GM12878 (cell line): ENCODE results near the gene SEMA3C. TPM values are rescaled to one million over a fixed set of nuclear protein-coding genes. Genes with fewer than 3 reads are reported as not detected.

Source experiments
- ATAC-seq: fragments of 200-7000 bp; cut with Tn5 transposase; 3 replicates; pipeline ENCODE4 v1.9.1; 2020; ENCODE audit warnings: mild to moderate bottlenecking, moderate library complexity
- BruUV-seq: library from RNA; stranded (reverse); fragments of 400-500 nt; replicated peaks from 2 replicates; lab custom pipeline; 2021; lab: Mats Ljungman, UMichigan
- CTCF ChIA-PET: fragments of 300-600 bp; sonication (Branson Sonifier 250); formaldehyde crosslinking; extraction: SDS; loops from one replicate; lab custom pipeline; 2021; ENCODE audit warnings: inconsistent platforms; lab: Yijun Ruan, JAX
- POLR2A ChIA-PET: fragments of 350-600 bp; formaldehyde crosslinking; extraction: SDS; loops from one replicate; lab custom pipeline; 2021; ENCODE audit warnings: inconsistent platforms; lab: Charles Lee
- RAD21 ChIA-PET: fragments of 300-600 bp; sonication (Branson Sonifier 250); formaldehyde crosslinking; loops from one replicate; lab custom pipeline; 2023; ENCODE audit warnings: antibody characterized with exemption; ENCODE audit not compliant: unreplicated experiment; lab: Charles Lee
- SMC1A ChIA-PET: fragments of 300-600 bp; sonication (Branson Sonifier 250); formaldehyde crosslinking; loops from one replicate; lab custom pipeline; 2023; ENCODE audit not compliant: unreplicated experiment, uncharacterized antibody; lab: Charles Lee
- DNase-seq: peaks from one replicate; pipeline ENCODE4 v3.0.0-alpha.2; 2011; ENCODE audit warnings: low read depth, low spot score
- FAIRE-seq: peaks from 3 replicates; lab custom pipeline; 2011; peaks lifted over from hg19 to GRCh38; lab: Jason Lieb, UNC
- H2AFZ ChIP-seq: 2 replicates; pipeline ENCODE4 v1.6.0; 2011; ENCODE audit warnings: low read depth, low read length, control low read depth; ENCODE audit not compliant: control insufficient read depth
- H3K27ac ChIP-seq: 2 replicates; pipeline ENCODE4 v1.5.1; 2011; ENCODE audit warnings: control low read depth; ENCODE audit not compliant: control insufficient read depth, insufficient read depth
- H3K27me3 ChIP-seq, 2 experiments: replicated peaks in 1 of 2; 2 replicates each; pipeline versions ENCODE4 v1.6.0 to v1.6.1; 2011; ENCODE audit warnings: low read length in 1 of 2; ENCODE audit not compliant: control insufficient read depth in 2 of 2, insufficient read depth in 2 of 2
- H3K36me3 ChIP-seq, 2 experiments: 2 replicates each; pipeline ENCODE4 v1.5.1; 2011; ENCODE audit warnings: low read length in 1 of 2; ENCODE audit not compliant: control insufficient read depth in 2 of 2, insufficient read depth in 2 of 2
- H3K4me1 ChIP-seq: 2 replicates; pipeline ENCODE4 v1.6.1; 2011; ENCODE audit warnings: mild to moderate bottlenecking, low read length, moderate library complexity, mixed read lengths; ENCODE audit not compliant: control insufficient read depth, insufficient read depth
- H3K4me2 ChIP-seq: 2 replicates; pipeline ENCODE4 v1.6.0; 2011; ENCODE audit warnings: control low read depth; ENCODE audit not compliant: control insufficient read depth, insufficient read depth
- H3K4me3 ChIP-seq: fragments of 200-600 bp; sonication (generic); 2 replicates; pipeline ENCODE4 v1.5.1; 2016
- H3K79me2 ChIP-seq: 2 replicates; pipeline ENCODE4 v1.6.0; 2011; ENCODE audit warnings: low read length; ENCODE audit not compliant: control insufficient read depth, insufficient read depth
- H3K9ac ChIP-seq: 2 replicates; pipeline ENCODE4 v1.8.0; 2011; ENCODE audit warnings: low read length, control low read depth, mixed read lengths; ENCODE audit not compliant: control insufficient read depth, insufficient read depth
- H3K9me3 ChIP-seq: replicated peaks from 3 replicates; pipeline ENCODE4 v1.5.1; 2011; ENCODE audit warnings: mild to moderate bottlenecking, low read length; ENCODE audit not compliant: control insufficient read depth, insufficient read depth
- H4K20me1 ChIP-seq: 2 replicates; pipeline ENCODE4 v1.6.0; 2011; ENCODE audit not compliant: control insufficient read depth, insufficient read depth
- CHD4 ChIP-seq: fragments of 200-600 bp; sonication (generic); IDR thresholded peaks from 2 replicates; pipeline ENCODE4 v1.6.1; 2016; ENCODE audit warnings: mild to moderate bottlenecking
- EP300 ChIP-seq, 2 experiments: fragments of 150-350 bp in 1 of 2; IDR thresholded peaks; 2 replicates each; pipeline ENCODE4 v1.6.1; 2011 to 2012; ENCODE audit warnings: low read depth in 2 of 2, low read length in 2 of 2, borderline replicate concordance in 1 of 2, improper control_type of control experiment in 1 of 2, inconsistent platforms in 1 of 2; ENCODE audit not compliant: control insufficient read depth in 1 of 2
- FOS ChIP-seq: IDR thresholded peaks from 3 replicates; pipeline ENCODE4 v1.6.1; 2011; ENCODE audit warnings: borderline replicate concordance; ENCODE audit not compliant: insufficient read length; ENCODE audit errors: extremely low read depth
- HDAC2 ChIP-seq: fragments of 200-600 bp; sonication (generic); IDR thresholded peaks from 2 replicates; pipeline ENCODE4 v1.6.1; 2017
- JUND ChIP-seq: IDR thresholded peaks from 2 replicates; pipeline ENCODE4 v1.6.1; 2012; ENCODE audit warnings: low read depth, mild to moderate bottlenecking, low read length, improper control_type of control experiment, moderate library complexity
- KLF5 ChIP-seq: fragments of 450-650 bp; IDR thresholded peaks from 2 replicates; pipeline ENCODE4 v1.6.1; 2014; ENCODE audit warnings: mild to moderate bottlenecking; ENCODE audit not compliant: partially characterized antibody
- MAX ChIP-seq: IDR thresholded peaks from 2 replicates; pipeline ENCODE4 v1.6.1; 2012; ENCODE audit warnings: low read depth, low read length, improper control_type of control experiment
- MTA2 ChIP-seq: fragments of 450-650 bp; IDR thresholded peaks from 2 replicates; pipeline ENCODE4 v1.6.1; 2016; ENCODE audit warnings: low read depth, mild to moderate bottlenecking, moderate library complexity
- PBX3 ChIP-seq: IDR thresholded peaks from 2 replicates; pipeline ENCODE4 v1.6.1; 2011; ENCODE audit warnings: mild to moderate bottlenecking, low read depth, low read length, moderate library complexity; ENCODE audit not compliant: insufficient replicate concordance
- POLR2AphosphoS2 ChIP-seq: IDR thresholded peaks from 2 replicates; pipeline ENCODE4 v1.6.1; 2011; ENCODE audit warnings: low read depth, mild to moderate bottlenecking, low read length, improper control_type of control experiment, moderate library complexity
- POU2F2 ChIP-seq: IDR thresholded peaks from 3 replicates; pipeline ENCODE4 v1.6.1; 2011; ENCODE audit warnings: low read depth, mild to moderate bottlenecking, low read length, borderline replicate concordance
- RUNX3 ChIP-seq: IDR thresholded peaks from 2 replicates; pipeline ENCODE4 v1.6.1; 2012; ENCODE audit warnings: low read length, inconsistent platforms
- USF2 ChIP-seq: IDR thresholded peaks from 2 replicates; pipeline ENCODE4 v1.6.1; 2011; ENCODE audit warnings: low read depth, low read length, improper control_type of control experiment, borderline replicate concordance
- ZNF207 ChIP-seq: fragments of 450-650 bp; IDR thresholded peaks from 2 replicates; pipeline ENCODE4 v1.6.1; 2014; ENCODE audit warnings: antibody characterized with exemption, mild to moderate bottlenecking, borderline replicate concordance
- ZNF217 ChIP-seq: fragments of 450-650 bp; IDR thresholded peaks from 2 replicates; pipeline ENCODE4 v1.6.1; 2017; ENCODE audit warnings: antibody characterized with exemption, mild to moderate bottlenecking
- WGBS: methylation state at CpG from one replicate; pipeline ENCODE4 v1.1.6; 2016; ENCODE audit warnings: low lambda C conversion rate; ENCODE audit not compliant: insufficient replicate concordance, insufficient coverage; ENCODE audit errors: missing lambda C conversion rate; 5-methylcytosine and 5-hydroxymethylcytosine counted together
- in situ Hi-C: fragments of 300-500 bp; cut with MboI; formaldehyde crosslinking; loops from 9 replicates; pipeline ENCODE4 v1.14.3; 2018; ENCODE audit warnings: mixed read lengths
- intact Hi-C: fragments of 100-400 bp; cut with micrococcal nuclease; formaldehyde crosslinking; loops from one replicate; pipeline ENCODE4 v1.14.2; 2022; ENCODE audit not compliant: unreplicated experiment
- polyA plus RNA-seq, 11 experiments: library from polyadenylated mRNA; depleted of rRNA in 4 of 11; unstranded in 6 of 11; stranded (reverse) in 5 of 11; fragments of >200 nt; fragmentation: Nextera tagmentation in 4 of 11; fragmentation: Illumina TruSeq in 1 of 11; extraction: Ambion mirVana in 4 of 11; extraction: Trizol in 1 of 11; gene quantifications; 1 replicate in 1 of 11; 2 replicates in 10 of 11; pipeline versions ENCODE4 v1.2.1 to v1.2.3, GENCODE V29; 2011 to 2016; ENCODE audit warnings: inconsistent platforms in 2 of 11, missing spikeins in 2 of 11, low read depth in 1 of 11
- total RNA-seq, 4 experiments: library from RNA; depleted of rRNA in 3 of 4; stranded (reverse); fragments of >200 nt in 3 of 4; fragmentation: Illumina TruSeq in 1 of 4; extraction: Trizol in 1 of 4; gene quantifications; 2 replicates each; pipeline versions ENCODE4 v1.2.1 to v1.2.3, GENCODE V29; 2013 to 2021
- TF ChIP-seq, protein P1 (sequence below): IDR thresholded peaks from 2 replicates; pipeline ENCODE4 v1.6.1; 2011; ENCODE audit warnings: low read depth, mild to moderate bottlenecking, low read length, moderate library complexity, borderline replicate concordance; ENCODE audit errors: extremely low read depth

The SEMA3C gene
- total and polyA plus RNA-seq, 10 of the 15 experiments (the other 5 are each of a cell fraction or from before 2014, with no cell fraction given): 0.01 to 0.41 (median 0.11) TPM; not detected in 6

GRCh38 chr7:80791509-80791929, 127.3 kb downstream of the SEMA3C start (continued):
- TF ChIP-seq ZNF217 (no peak), POLR2AphosphoS2 (no peak), ZNF207 (no peak), MAX (no peak), CHD4 (no peak), FOS (no peak)

GRCh38 chr7:80790877-80791276, 128.0 kb downstream of the SEMA3C start:
- no peak overlapping the region for H3K4me3 ChIP-seq
- H3K27ac ChIP-seq: no peak overlapping the region
- H3K79me2 ChIP-seq: no peaks in the 10 kb centered on the region
- no peak for TF ChIP-seq POU2F2
- no peak for TF ChIP-seq PBX3
- TF ChIP-seq RUNX3: no peak
- TF ChIP-seq KLF5: no peak
- TF ChIP-seq MTA2: no peak
- TF ChIP-seq USF2: no peak
- TF ChIP-seq, protein P1, sequence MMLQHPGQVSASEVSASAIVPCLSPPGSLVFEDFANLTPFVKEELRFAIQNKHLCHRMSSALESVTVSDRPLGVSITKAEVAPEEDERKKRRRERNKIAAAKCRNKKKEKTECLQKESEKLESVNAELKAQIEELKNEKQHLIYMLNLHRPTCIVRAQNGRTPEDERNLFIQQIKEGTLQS: no peak
- no peak for TF ChIP-seq EP300 (IDR thresholded peaks at IDR 0.05; ENCODE audit: borderline replicate concordance in 1 of 2, control insufficient read depth in 1 of 2, low read depth in 2 of 2, low read length in 2 of 2)
- no peak for TF ChIP-seq HDAC2
- no peak for TF ChIP-seq JUND
- TF ChIP-seq ZNF217: no peak
- no peaks in the 10 kb centered on the region for H3K9me3 ChIP-seq
- RAD21 ChIA-PET: no interaction called here
- DNase-seq (no peak), FAIRE-seq (no peak), ATAC-seq (no peak)
- H3K36me3 ChIP-seq: no peaks in the 10 kb centered on the region
- CTCF ChIA-PET: no interaction called here
- H4K20me1 ChIP-seq: no peaks in the 10 kb centered on the region
- no peak overlapping the region for H3K4me2 ChIP-seq
- no peak overlapping the region for H3K9ac ChIP-seq
- intact Hi-C loops: no loop called here
- H3K27me3 ChIP-seq: no peaks in the 10 kb centered on the region
- in situ Hi-C loops: no loop called here
- BruUV-seq: no TSS peak
- POLR2A ChIA-PET: no interaction called here
- SMC1A ChIA-PET: no interaction called here
- H2AFZ ChIP-seq: no peak overlapping the region
- no peaks in the 10 kb centered on the region for H3K4me1 ChIP-seq
- 5% methylated on average over 4 of the region's 4 CpGs for WGBS
